ENCODE results near the gene HIVEP1. TPM values are rescaled to one million over a fixed set of nuclear protein-coding genes. Genes with fewer than 3 reads are reported as not detected.

HIVEP1 gene
- total RNA-seq, 1 donor from 2014 or later: 35.7 TPM

GRCh38 chr6:12029979-12030737 is 18.0 kb downstream of the HIVEP1 start:
- H3K4me1 Mint-ChIP-seq (ENCODE audit: low read depth): peaks cover 27% of the 10 kb centered on the region
- no peak for TF ChIP-seq CTCF (IDR thresholded peaks at IDR 0.05; ENCODE audit: unreplicated experiment)
- DNase-seq (ENCODE audit: low spot score, unreplicated experiment): no peak
- H3K4me3 Mint-ChIP-seq (ENCODE audit: low read depth): no peak overlapping the region
- no peak overlapping the region for H3K27ac Mint-ChIP-seq
- no peaks in the 10 kb centered on the region for H3K27me3 Mint-ChIP-seq
- H3K9me3 Mint-ChIP-seq (ENCODE audit: low read depth): peaks cover 8% of the 10 kb centered on the region
- peaks cover 39% of the 10 kb centered on the region for H3K36me3 Mint-ChIP-seq (ENCODE audit: insufficient read depth)

GRCh38 chr6:12030993-12031550 is 19.0 kb downstream of the HIVEP1 start:
- Mint-ChIP-seq H3K36me3 (ENCODE audit: insufficient read depth) (peaks cover 37% of the 10 kb centered on the region), H3K27ac (peak overlapping the region; percentile 84), H3K4me1 (ENCODE audit: low read depth) (peaks cover 28% of the 10 kb centered on the region), H3K9me3 (ENCODE audit: low read depth) (peaks cover 8% of the 10 kb centered on the region), H3K4me3 (ENCODE audit: low read depth) (no peak overlapping the region), H3K27me3 (no peaks in the 10 kb centered on the region)
- TF ChIP-seq CTCF (IDR thresholded peaks at IDR 0.05; ENCODE audit: unreplicated experiment): no peak
- no peak for DNase-seq (ENCODE audit: low spot score, unreplicated experiment)

- Mint-ChIP-seq H3K9me3 (ENCODE audit: low read depth) (peaks cover 6% of the 10 kb centered on the region), H3K27ac (no peak overlapping the region), H3K27me3 (no peaks in the 10 kb centered on the region), H3K4me3 (ENCODE audit: low read depth) (no peak overlapping the region), H3K36me3 (ENCODE audit: insufficient read depth) (peaks cover 27% of the 10 kb centered on the region), H3K4me1 (ENCODE audit: low read depth) (peaks cover 32% of the 10 kb centered on the region)
- no peak for DNase-seq (ENCODE audit: low spot score, unreplicated experiment)
- TF ChIP-seq CTCF (IDR thresholded peaks at IDR 0.05; ENCODE audit: unreplicated experiment): no peak
These were observed 20.9 kb downstream of the HIVEP1 start for GRCh38 chr6:12032783-12033573.

- TF ChIP-seq CTCF (IDR thresholded peaks at IDR 0.05; ENCODE audit: unreplicated experiment): no peak
- Mint-ChIP-seq H3K36me3 (ENCODE audit: insufficient read depth) (peaks cover 24% of the 10 kb centered on the region), H3K4me1 (ENCODE audit: low read depth) (peaks cover 32% of the 10 kb centered on the region), H3K27ac (no peak overlapping the region), H3K27me3 (no peaks in the 10 kb centered on the region), H3K9me3 (ENCODE audit: low read depth) (peaks cover 6% of the 10 kb centered on the region), H3K4me3 (ENCODE audit: low read depth) (no peak overlapping the region)
- DNase-seq (ENCODE audit: low spot score, unreplicated experiment): no peak
These were observed 21.7 kb downstream of the HIVEP1 start for GRCh38 chr6:12033770-12034169.

- no peak for TF ChIP-seq CTCF (IDR thresholded peaks at IDR 0.05; ENCODE audit: unreplicated experiment)
- Mint-ChIP-seq H3K27ac (peak overlapping the region; percentile 29), H3K9me3 (ENCODE audit: low read depth) (peaks cover 6% of the 10 kb centered on the region), H3K4me3 (ENCODE audit: low read depth) (no peak overlapping the region), H3K36me3 (ENCODE audit: insufficient read depth) (peaks cover 19% of the 10 kb centered on the region), H3K27me3 (no peaks in the 10 kb centered on the region), H3K4me1 (ENCODE audit: low read depth) (peaks cover 32% of the 10 kb centered on the region)
- no peak for DNase-seq (ENCODE audit: low spot score, unreplicated experiment)
These were observed 22.2 kb downstream of the HIVEP1 start for GRCh38 chr6:12034349-12034748.
